Glutamatergic neuron (in vitro differentiated cells): ENCODE measurements around the gene NRF1. TPM values are rescaled to one million over a fixed set of nuclear protein-coding genes. Genes with fewer than 3 reads are reported as not detected.

Experiments used
- DNase-seq: peaks from one replicate; pipeline ENCODE4 v3.0.0; 2022
- H3K27ac Mint-ChIP-seq: one replicate; pipeline ENCODE4 v1.8.0; 2020; ENCODE audit warnings: mild to moderate bottlenecking, mixed read lengths, inconsistent platforms; ENCODE audit not compliant: unreplicated experiment
- H3K27me3 Mint-ChIP-seq: one replicate; pipeline ENCODE4 v1.8.0; 2020; ENCODE audit warnings: mild to moderate bottlenecking, moderate library complexity, mixed read lengths, inconsistent platforms; ENCODE audit not compliant: unreplicated experiment
- H3K36me3 Mint-ChIP-seq: one replicate; pipeline ENCODE4 v1.8.0; 2020; ENCODE audit warnings: mild to moderate bottlenecking, mixed read lengths, inconsistent platforms; ENCODE audit not compliant: unreplicated experiment
- H3K4me1 Mint-ChIP-seq: one replicate; pipeline ENCODE4 v1.8.0; 2020; ENCODE audit warnings: mild to moderate bottlenecking, low read depth, mixed read lengths, inconsistent platforms; ENCODE audit not compliant: unreplicated experiment
- H3K4me3 Mint-ChIP-seq: one replicate; pipeline ENCODE4 v1.8.0; 2020; ENCODE audit warnings: mild to moderate bottlenecking, mixed read lengths, inconsistent platforms; ENCODE audit not compliant: unreplicated experiment
- H3K9me3 Mint-ChIP-seq: one replicate; pipeline ENCODE4 v1.8.0; 2020; ENCODE audit warnings: mild to moderate bottlenecking, moderate library complexity, mixed read lengths, inconsistent platforms; ENCODE audit not compliant: unreplicated experiment
- total RNA-seq: library from RNA; stranded (reverse); fragmentation: NEBNext Ultra II Directional; extraction: Animal tissue kit (Norgen Biotek cat#: 25700); gene quantifications from one replicate; pipeline ENCODE4 v1.2.1, GENCODE V29; 2021; ENCODE audit not compliant: unreplicated experiment
- TF ChIP-seq, protein P1 (sequence below): fragments of 200-600 bp; sonication (generic); IDR thresholded peaks from one replicate; pipeline ENCODE4 v1.5.0; 2021; ENCODE audit not compliant: partially characterized antibody, unreplicated experiment

Gene NRF1
- total RNA-seq, 1 donor from 2014 or later = 16.4 TPM

DNA sequence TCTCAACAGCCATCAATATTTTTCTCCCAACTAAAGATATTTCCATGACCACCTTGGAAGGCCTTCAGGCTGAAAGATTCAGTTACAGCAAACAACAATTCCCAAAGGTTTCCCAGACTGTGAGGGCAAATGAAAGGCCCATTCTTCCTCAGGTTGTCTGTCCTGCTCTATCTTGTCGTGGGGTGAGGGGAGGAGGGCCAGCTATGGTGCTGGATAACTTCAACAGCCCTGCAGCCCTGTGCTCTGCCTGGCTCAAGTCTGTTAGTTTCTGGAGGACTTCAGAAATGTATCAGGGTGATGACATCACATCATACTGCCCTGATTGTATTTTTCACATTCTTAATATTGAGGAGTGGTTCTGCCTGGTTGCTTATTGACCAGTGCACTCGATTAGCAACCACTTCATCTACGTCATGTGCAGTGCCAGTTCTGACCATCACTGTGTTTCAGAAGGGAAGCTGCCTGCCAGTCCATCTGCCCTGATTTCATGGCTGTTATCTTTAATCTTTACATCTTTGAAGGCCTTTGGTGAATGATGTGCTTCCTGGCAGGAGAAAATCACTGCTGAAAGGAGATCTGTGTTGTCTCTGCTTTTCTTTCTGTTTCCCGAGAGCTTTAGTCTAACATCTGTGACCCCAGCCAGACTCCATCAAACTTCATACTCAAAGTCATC lies 135.5 kb downstream of the NRF1 start:
- Mint-ChIP-seq H3K27me3 (peaks cover 5% of the 10 kb centered on the region), H3K4me3 (peak overlapping the region; percentile 10), H3K36me3 (peaks cover 11% of the 10 kb centered on the region), H3K9me3 (no peaks in the 10 kb centered on the region), H3K27ac (peak overlapping the region; percentile 49), H3K4me1 (peaks cover 22% of the 10 kb centered on the region)
- no peak for DNase-seq
- TF ChIP-seq, protein P1, sequence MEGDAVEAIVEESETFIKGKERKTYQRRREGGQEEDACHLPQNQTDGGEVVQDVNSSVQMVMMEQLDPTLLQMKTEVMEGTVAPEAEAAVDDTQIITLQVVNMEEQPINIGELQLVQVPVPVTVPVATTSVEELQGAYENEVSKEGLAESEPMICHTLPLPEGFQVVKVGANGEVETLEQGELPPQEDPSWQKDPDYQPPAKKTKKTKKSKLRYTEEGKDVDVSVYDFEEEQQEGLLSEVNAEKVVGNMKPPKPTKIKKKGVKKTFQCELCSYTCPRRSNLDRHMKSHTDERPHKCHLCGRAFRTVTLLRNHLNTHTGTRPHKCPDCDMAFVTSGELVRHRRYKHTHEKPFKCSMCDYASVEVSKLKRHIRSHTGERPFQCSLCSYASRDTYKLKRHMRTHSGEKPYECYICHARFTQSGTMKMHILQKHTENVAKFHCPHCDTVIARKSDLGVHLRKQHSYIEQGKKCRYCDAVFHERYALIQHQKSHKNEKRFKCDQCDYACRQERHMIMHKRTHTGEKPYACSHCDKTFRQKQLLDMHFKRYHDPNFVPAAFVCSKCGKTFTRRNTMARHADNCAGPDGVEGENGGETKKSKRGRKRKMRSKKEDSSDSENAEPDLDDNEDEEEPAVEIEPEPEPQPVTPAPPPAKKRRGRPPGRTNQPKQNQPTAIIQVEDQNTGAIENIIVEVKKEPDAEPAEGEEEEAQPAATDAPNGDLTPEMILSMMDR = no peak

DNA sequence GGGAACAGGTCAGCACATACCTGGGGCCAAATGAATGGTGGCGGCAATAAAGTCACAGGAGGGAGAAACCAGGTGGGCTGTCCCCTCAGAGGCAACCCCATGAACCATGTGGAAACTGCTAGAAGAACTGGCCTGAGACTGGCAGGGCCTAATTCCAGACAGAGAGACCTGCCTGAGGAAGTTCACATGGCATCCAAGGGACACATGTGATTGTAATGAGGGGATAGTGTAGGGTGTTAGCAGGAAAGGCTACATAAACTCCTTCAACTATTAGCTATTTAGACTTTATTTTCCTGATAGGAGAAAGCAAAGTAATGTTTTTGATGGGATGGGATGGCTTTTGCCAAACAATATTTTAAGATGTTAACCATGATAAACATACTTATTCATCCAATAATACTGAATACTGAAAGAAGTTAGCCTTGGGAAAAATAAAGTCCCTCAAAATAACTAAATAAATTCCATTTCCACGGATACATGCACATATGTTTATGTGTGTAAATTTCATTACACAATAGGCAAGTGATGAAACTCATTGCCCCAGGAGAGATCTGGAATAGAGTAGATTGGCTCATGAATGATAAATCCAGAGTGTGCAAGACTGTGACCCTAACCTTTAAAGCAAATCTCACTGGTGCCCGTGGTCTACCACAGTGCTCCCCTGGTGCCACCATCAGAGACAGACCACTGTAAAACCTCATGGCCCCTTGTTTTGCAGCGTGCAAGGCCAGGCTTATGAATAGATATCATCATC lies 137.0 kb downstream of the NRF1 start:
- TF ChIP-seq, protein P1 = no peak
- Mint-ChIP-seq H3K4me3 (no peak overlapping the region), H3K27ac (no peak overlapping the region), H3K4me1 (peaks cover 15% of the 10 kb centered on the region), H3K36me3 (peaks cover 11% of the 10 kb centered on the region), H3K9me3 (no peaks in the 10 kb centered on the region), H3K27me3 (peaks cover 5% of the 10 kb centered on the region)
- DNase-seq = no peak

DNA sequence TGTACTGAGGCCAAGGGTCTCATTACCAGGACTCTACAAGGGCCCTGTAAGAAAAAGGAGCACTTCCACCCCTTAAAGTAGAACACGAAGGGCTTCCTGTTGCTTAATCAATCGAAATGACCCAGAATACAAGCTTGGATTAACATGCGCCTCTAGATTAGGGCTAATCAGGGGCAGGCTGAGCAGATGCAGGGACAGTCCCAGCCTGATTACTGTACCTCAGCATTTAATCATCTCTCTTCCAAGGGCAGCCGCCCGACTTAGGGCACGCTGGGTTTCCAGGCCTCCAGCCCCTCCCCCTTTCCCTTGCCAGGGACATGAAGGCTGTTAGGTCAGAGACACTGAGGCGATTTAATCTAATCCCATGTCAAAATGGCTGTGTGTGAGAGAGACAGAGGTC lies 138.6 kb downstream of the NRF1 start:
- peaks cover 13% of the 10 kb centered on the region for H3K4me1 Mint-ChIP-seq
- no peak for DNase-seq
- H3K27ac Mint-ChIP-seq = no peak overlapping the region
- TF ChIP-seq, protein P1 = no peak
- no peak overlapping the region for H3K4me3 Mint-ChIP-seq
- H3K36me3 Mint-ChIP-seq = peaks cover 11% of the 10 kb centered on the region
- H3K9me3 Mint-ChIP-seq = no peaks in the 10 kb centered on the region
- peaks cover 5% of the 10 kb centered on the region for H3K27me3 Mint-ChIP-seq

DNA sequence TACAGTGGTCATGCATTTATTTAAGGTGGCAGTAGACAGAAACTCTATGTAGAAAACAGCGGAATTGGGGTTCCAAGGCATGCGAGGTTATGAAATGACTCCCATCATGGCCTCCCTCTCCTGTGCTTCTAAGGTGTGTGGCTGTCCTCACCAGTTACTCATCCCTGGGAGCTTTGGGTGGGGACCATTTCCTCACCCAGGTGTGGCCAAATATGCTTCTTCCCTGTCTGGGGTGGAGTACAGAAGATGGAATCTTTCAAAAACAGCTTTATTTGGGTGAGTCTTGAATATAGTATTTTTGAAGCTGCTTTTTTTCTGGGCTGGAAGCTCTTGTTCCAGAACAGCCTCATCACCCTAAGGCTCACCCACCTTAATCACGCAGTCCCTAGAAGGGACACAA lies 139.0 kb downstream of the NRF1 start:
- H3K27ac Mint-ChIP-seq = no peak overlapping the region
- no peaks in the 10 kb centered on the region for H3K9me3 Mint-ChIP-seq
- H3K4me3 Mint-ChIP-seq = no peak overlapping the region

More for the DNA sequence above, 139.0 kb downstream of the NRF1 start:
- Mint-ChIP-seq H3K27me3 (peaks cover 5% of the 10 kb centered on the region), H3K4me1 (peaks cover 13% of the 10 kb centered on the region), H3K36me3 (peaks cover 11% of the 10 kb centered on the region)
- TF ChIP-seq, protein P1 = no peak
- no peak for DNase-seq
